ENCODE results near the gene EIF4EBP2. TPM values are rescaled to one million over a fixed set of nuclear protein-coding genes. Genes with fewer than 3 reads are reported as not detected.

EIF4EBP2 gene
- total and polyA plus RNA-seq, 2 of the 13 experiments (the other 11 are each of a cell fraction or from before 2014, with no cell fraction given): 16.9 to 22.0 TPM

DNA sequence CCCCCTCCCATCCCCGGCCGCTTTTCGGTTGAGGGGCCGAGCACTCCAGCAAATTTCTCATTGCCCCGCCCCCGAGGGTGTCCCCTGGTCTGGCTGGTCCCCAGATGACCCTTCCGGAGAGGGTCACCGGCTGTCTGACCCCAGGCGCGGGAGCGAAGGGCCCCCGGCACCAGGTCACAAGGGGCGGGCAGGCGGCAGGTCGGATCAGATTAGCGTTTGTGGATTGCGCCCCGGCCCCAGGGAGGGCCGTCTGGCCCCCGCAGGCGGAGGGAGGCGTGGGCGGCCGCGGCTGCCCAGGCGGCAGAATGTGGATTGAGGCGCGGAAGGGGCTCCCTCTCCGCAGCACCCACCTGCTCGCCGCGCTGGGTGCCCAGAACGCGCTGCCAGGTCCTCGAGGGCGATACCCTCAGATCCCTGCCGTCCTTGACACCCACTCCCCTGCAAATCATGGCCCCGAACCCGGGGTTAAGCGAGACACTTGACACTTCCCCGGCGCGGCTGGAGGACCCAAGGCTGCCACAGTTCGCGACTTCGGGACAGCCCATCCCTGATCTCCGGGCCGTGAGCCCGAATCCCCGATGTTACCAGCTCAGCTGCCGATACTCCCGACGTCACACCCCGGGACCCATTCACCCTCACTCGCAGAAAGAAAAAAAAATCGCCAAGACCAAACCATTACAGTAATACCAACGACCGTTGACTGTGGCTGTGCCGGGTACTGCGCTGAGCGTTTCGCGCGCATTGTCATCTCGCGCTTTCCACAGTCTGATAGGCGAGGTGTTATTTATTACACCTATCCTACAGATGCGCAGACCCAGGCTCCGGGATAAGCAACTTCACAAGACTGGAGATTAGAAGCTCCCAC, 36.6 kb downstream of the EIF4EBP2 start:
- no peaks in the 10 kb centered on the region for H3K9me3 ChIP-seq (ENCODE audit: low read length)
- peaks cover 39% of the 10 kb centered on the region for H3K4me1 ChIP-seq (ENCODE audit: insufficient read depth, low read length)
- in situ Hi-C loops (cut with HindIII; ENCODE audit: extremely low pct_ligation_motif_present, low pct_unique_long_range_greater_than_20kb) (no loop called here), intact Hi-C loops (cut with micrococcal nuclease; ENCODE audit: unreplicated experiment) (no loop called here)
- no peak overlapping the region for H3K9ac ChIP-seq (ENCODE audit: insufficient read depth, low read depth, low read length)
- no peaks in the 10 kb centered on the region for H3K79me2 ChIP-seq (ENCODE audit: insufficient read depth, low read length)
- POLR2A ChIA-PET: no interaction called here
- WGBS (ENCODE audit: low lambda C conversion rate): 84% methylated on average over 62 of the region's 69 CpGs
- no peak overlapping the region for H3K27ac ChIP-seq (ENCODE audit: extremely low read length, insufficient read depth, low read length)
- BruUV-seq (replicated peaks): no TSS peak
- no peak overlapping the region for H3K4me3 ChIP-seq (replicated peaks in 1 of 3; ENCODE audit: insufficient read depth in 1 of 3, low read depth in 2 of 3, low read length in 3 of 3)
- H3K36me3 ChIP-seq (replicated peaks in 1 of 2; ENCODE audit: control insufficient read depth in 1 of 2, insufficient read depth in 2 of 2, low read length in 2 of 2): no peaks in the 10 kb centered on the region
- H3K27me3 ChIP-seq (ENCODE audit: control insufficient read depth in 1 of 2, insufficient read depth in 2 of 2, low read length in 2 of 2): no peaks in the 10 kb centered on the region
- no peak for TF ChIP-seq KLF9 (CRISPR knock-in tag; IDR thresholded peaks at IDR 0.05; ENCODE audit: low read depth)
- TF ChIP-seq MXD1 (CRISPR knock-in tag; IDR thresholded peaks at IDR 0.05): no peak
- no peak for TF ChIP-seq ZNF207 (IDR thresholded peaks at IDR 0.05; ENCODE audit: borderline replicate concordance)
- TF ChIP-seq ZNF552 (CRISPR knock-in tag; IDR thresholded peaks at IDR 0.05; ENCODE audit: borderline replicate concordance): no peak
- no peak for TF ChIP-seq MXD4 (CRISPR knock-in tag; IDR thresholded peaks at IDR 0.05)
- TF ChIP-seq EZH2 (conservative IDR thresholded peaks at IDR 0.05; ENCODE audit: low read depth, low read length): no peak
- no peak for TF ChIP-seq NBN (conservative IDR thresholded peaks at IDR 0.05)
- TF ChIP-seq ZNF543 (CRISPR knock-in tag; IDR thresholded peaks at IDR 0.05): no peak
- TF ChIP-seq PAF1 (CRISPR knock-in tag; IDR thresholded peaks at IDR 0.05): no peak
- TF ChIP-seq MXD3 (CRISPR knock-in tag; IDR thresholded peaks at IDR 0.05): no peak
- TF ChIP-seq SRSF1 (optimal IDR thresholded peaks at IDR 0.05; ENCODE audit: low read depth, low read length): no peak
- no peak for TF ChIP-seq ZNF761 (CRISPR knock-in tag; conservative IDR thresholded peaks at IDR 0.05)
- TF ChIP-seq ETV5 (CRISPR knock-in tag; IDR thresholded peaks at IDR 0.05; ENCODE audit: borderline replicate concordance): no peak
- no peak for TF ChIP-seq MAZ (IDR thresholded peaks at IDR 0.05; ENCODE audit: borderline replicate concordance, low read depth, low read length)
- TF ChIP-seq MAZ (CRISPR knock-in tag; IDR thresholded peaks at IDR 0.05; ENCODE audit: low read depth): no peak
- FAIRE-seq (no peak), DNase-seq (ENCODE audit: low spot score) (no peak), ATAC-seq (no peak)
- H3K4me2 ChIP-seq (ENCODE audit: low read depth, low read length): no peak overlapping the region
- H2AFZ ChIP-seq (ENCODE audit: low read length): no peak overlapping the region
- CTCF ChIA-PET (ENCODE audit: low intra/inter-chr PET ratio, low total read pairs): no interaction called here
- H4K20me1 ChIP-seq (ENCODE audit: insufficient read depth, low read length): no peaks in the 10 kb centered on the region
